T-helper 9 cell (primary cell): ENCODE results near the gene SYK.

Experiments
- DNase-seq: peaks from one replicate; pipeline ENCODE4 v3.0.0-alpha.2; 2020

The SYK gene

DNA sequence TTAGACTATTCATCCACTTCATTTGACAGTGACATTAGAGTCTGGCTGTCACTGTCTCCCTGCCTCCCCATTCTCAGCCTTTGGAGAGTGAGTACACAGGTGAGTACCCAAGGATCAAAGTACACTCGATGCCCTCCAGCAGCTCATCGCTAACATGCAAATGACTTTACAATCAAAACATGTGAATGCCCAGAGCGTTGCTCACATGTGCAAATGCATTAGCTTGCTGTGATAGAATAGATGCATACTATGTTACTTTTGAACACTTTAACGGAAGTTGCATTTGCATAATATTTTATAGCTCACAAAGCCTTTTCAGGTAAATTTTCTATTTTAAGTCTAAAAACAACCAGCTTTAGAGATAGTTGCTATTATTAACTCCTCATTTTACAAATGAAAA is 107.6 kb downstream of the SYK start:
- no peak for DNase-seq

GRCh38 chr9:90909747-90910283 is 108.2 kb downstream of the SYK start:
- no peak for DNase-seq

GRCh38 chr9:90914196-90914595 is 112.6 kb downstream of the SYK start:
- no peak for DNase-seq

GRCh38 chr9:90914868-90915483 is 113.4 kb downstream of the SYK start:
- DNase-seq, result peak; percentile 57

GRCh38 chr9:90915693-90916092 is 114.1 kb downstream of the SYK start:
- DNase-seq, result no peak

DNA sequence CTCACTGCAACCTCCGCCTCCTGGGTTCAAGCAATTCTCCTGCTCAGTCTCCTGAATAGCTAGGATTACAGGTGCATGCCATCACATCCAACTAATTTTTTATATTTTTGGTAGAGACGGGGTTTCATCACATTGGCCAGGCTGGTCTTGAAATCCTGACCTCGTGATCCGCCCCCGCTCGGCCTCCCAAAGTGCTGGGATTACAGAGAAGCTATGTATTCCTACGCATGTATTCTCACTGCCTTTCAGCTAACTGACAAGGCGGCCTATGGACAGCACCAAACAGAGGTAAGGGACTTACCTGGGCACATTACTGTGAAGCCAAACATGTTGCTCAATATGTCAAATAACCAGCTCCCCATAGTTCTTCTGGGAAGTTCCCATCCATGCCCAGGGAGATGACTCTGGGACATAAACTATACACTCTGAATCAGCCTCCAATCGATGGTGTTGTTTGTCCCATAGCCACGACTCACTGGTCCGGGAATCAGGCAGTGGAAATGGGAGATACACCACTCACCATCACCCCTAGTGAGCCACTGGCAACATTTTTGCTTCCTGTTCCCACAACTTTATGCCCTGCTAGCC is 114.6 kb downstream of the SYK start:
- no peak for DNase-seq

DNA sequence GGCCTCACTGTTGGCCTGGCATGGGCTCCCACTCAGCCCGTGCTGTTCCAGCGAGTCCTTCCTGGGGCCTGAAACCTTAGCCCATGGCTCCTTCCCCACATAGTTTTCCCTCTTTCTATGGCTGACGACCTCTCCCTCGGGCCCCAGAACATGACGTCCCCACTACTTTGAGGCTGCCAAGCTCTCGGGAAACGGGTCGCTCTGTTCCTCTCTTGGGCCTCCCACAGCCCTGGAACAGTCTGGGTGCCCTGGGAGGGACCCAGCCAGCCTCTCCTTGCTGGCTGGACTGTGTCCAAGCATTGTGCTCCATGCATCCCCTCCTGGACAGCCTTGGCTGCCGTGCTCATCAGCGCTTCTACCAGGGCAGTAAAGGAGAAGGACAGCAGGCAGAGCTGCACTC is 118.3 kb downstream of the SYK start:
- DNase-seq, result no peak

DNA sequence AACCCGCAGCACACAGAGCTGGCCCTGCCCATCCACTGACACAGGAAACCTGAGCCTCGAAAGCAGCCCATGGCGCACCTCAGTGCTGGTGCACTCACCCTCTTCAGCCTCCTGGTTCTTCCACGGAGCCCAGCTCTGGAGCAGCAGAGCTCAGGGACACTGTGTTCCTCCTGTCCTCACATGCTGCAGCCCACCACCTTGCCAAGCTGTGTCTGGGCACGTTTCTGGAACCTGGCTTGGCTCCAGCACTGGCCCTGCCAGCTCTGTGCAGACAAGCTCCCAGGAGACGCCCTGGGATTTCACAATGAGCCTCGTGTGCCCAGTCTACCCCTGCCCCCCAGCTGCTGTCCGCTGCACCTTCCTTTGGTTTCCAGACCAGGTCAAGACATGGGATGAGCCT is 119.5 kb downstream of the SYK start:
- DNase-seq, result no peak

DNA sequence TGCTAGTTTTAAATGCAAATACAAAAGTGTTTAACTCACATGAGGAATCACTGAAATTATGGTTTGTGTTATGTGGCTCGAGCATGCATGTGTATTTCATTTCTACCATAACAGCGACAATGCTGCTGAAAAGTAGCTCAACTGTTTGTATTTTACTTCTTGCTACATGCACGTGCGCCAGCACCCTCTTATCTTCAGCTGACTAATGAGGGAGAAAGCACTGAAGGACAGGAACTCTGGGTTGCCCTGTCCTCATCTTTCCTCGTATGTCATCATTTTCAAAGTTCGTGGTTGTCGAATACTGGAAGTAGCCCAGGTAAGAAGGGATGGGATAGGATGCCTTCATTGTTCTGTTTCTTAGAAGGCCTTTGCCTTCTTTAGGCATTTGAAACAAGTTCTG is 120.3 kb downstream of the SYK start:
- DNase-seq, result no peak

DNA sequence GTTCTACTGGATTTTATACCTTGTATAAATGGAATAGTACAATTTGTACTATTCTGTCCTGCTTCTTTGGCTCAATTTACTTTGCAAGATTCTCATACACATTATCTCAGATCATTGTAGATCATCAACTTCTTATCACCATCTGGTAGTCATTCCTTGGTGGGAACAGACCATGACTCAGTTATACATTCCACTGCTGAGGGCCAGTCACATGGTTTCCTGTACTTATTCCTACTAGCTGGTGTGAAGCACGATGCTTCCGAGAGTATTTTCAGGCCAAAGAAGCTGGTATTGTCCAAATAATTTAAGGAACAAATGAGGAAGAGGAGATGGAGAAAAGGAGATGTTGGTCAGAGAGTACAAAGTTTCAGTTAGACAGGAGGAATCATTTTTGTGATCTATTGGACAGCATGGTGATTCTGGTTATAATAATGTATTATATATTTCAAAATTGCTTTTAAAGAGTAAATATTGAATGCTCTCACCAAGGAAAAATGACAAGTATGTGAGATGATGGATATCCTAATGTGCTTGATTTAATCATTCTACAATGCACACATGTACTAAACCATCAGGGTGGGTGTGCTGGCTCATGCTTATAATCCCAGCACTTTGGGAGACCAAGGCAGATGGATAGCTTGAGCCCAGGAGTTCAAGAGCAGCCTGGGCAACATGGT is 124.1 kb downstream of the SYK start:
- DNase-seq, result no peak

DNA sequence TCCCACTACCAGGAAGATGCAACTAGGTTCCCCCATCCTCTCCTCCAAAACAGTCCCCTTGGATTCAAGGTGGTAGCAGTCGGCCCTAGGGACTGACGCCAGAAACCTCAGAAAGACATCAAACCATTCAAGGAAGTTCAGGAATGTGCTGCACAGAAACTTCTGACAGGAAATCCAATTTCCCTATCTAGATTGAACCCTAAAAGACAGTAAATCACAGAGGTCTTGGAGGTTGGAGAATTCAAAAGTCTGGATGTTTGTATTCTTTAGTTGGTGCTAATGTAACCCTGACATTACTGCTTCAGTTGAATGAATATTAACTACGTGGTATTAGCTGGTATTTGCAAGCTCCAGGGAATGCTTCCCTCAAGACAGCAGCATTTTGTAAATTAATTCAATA is 125.3 kb downstream of the SYK start:
- DNase-seq, result no peak

DNA sequence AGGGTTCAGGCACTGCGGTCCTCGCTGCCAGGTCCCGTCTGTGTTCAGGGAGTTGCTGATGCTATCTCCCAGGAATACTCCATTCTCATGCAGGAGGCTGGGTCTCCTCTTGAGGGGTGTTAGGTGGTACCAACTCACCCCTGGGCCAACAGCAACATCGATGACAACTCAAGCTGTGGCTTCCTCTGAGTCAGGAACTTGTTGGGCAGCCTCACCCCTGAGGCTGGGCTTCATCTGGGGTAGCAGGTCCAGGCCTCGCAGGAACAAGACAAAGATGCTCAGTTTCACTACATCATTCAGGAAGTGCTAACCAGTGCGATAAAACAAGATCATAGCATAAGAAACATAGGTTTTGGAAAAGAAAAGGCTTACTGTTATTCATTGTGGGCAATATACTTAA is 125.9 kb downstream of the SYK start:
- no peak for DNase-seq

DNA sequence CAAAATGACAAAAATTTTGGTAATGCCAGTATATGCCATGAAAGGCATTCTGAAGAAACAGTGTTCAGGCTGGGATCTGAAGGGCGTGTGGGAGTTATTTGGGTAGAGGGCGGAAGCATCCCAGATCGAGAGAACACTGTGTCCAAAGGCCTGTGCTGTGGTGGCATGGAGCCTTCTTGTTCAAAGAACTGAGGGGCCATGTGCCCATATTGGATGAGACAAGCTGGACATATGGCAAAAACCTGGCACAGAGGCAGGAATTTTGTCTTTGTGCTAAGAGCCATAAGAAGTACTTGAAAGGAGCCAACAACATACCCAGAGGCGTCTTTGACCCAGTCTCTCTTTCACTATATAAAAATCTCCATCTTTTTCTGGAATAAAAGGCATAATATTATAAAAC is 128.0 kb downstream of the SYK start:
- no peak for DNase-seq

DNA sequence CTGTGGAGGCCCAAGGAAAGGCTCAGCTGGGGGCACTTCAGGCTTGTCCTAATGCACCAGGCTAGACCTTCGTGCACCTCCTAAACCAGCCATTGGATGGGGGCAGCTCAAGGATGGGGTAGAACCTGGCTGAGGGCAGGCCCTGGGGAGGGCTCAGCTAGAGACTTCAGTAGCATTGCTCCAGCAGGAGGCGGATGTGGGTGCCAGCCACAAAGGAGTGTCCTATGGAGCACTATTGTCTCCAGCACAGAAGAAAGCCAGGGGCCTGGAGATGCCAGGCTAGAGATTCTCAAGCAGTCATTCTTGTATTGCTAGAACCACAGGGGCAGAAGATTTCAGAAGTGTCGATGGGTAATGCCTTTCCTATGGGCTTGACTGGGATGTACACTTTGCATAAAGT is 131.8 kb downstream of the SYK start:
- no peak for DNase-seq

DNA sequence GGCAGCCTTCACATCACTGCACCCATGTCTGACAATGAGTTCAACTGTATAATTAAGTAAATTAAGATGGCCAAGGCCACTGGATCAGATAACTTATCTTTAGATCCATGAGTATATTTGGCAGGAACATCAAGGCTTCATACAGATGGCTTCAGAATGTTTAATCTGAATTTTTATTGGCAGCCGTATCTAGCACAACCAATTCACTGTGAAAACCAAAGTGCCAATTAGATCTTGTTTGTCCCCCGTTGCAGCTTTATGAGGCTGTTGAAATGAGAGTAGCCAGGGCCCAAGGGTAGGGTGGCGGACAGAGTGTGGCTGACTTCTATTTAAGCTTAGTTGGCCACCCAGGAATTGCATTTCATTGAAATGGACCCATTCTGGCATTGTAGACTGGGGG is 137.7 kb downstream of the SYK start:
- DNase-seq, result no peak

DNA sequence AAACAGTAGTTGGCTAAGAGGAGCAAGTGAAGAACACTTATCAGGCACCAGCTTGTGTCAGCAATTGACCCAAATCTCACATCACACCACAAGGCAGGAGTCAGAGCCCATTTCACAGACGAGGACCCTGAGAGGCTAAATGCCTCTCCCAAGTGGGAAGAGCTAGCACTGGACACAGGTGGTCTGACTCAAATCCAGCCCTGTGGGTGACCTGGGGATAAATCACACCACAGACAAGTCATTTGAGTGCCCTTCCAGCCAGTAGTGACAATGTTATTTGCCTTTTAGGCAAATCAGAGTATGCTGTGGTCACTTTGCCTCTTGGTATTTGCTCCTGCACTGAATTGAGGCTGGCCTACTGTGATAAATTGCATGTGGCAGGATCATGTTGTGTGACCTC is 138.7 kb downstream of the SYK start:
- DNase-seq, result no peak

DNA sequence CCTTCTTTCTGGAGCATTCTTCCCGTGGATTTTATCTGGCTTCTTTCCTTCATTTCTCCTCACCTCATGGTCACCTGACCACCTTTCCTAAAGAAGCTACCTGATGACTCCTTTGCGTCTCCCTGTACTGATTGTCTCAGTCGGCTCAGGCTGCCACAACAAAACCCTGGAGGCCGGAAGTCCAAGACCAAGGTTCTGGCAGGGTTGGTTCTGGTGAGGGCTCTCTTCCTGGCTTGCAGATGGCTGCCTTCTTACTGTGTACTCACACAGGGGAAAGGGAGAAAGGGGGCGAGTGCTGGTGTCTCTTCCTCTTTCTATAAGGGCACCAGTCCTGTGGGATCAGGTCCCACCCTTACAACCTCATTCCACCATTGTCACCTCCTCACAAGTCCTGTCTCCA is 140.0 kb downstream of the SYK start:
- DNase-seq, result no peak

DNA sequence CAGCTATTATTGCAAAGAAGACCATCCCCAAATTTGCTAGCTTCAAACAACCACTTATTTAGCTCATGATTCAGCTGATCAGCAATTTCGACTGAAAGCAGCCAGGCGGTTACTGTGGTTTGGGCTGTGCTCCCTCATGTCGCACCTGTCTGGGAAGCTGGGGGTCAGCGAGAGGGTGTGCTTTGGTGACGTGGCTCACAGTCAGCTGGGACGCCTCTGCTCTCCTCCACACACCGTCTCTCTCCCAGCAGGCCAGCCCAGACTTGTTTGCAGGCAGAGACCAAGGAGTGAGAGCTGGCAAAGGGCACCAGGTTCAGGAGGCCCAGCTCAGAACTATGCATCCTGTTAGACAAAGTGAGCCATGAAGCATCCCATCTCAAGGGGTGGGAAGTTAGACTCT is 140.9 kb downstream of the SYK start:
- no peak for DNase-seq

DNA sequence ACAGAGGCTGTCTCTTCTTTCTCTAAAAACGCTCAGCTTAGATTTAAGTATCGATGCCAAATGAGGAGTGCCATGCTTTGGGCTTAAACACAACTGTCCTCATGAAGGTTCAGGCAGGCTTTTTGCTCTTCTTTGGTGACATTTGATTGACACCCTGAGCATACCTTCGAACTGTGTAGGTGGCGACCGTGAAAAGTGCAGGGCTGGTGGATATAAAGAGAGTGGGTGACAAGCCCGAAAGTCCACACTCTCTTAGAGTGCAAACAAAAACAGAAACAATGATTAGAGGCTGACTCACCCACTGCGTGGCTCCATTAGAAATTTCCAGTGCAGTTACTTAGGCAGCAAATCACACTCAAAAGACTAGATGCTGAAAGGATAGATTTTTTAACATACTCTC is 141.7 kb downstream of the SYK start:
- DNase-seq, result no peak

DNA sequence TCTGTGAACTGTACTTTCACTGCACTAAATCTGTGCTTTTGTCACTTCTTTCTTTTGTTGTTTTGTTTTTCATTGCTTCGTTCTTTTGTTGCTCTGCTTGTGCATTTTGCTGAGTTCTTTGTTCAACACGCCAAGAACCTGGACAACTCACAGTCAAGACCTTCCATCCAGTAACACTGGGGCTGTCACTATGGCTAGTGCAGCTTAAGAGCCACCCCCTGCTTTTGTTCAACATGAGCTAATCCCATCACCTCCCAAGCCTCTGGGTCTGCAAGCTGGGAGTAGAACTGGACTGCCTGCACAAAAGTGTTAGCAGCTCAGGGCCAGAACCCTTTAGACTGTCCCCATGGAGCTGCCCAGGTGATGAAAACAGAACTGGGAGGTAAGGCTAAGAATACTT is 143.7 kb downstream of the SYK start:
- no peak for DNase-seq

DNA sequence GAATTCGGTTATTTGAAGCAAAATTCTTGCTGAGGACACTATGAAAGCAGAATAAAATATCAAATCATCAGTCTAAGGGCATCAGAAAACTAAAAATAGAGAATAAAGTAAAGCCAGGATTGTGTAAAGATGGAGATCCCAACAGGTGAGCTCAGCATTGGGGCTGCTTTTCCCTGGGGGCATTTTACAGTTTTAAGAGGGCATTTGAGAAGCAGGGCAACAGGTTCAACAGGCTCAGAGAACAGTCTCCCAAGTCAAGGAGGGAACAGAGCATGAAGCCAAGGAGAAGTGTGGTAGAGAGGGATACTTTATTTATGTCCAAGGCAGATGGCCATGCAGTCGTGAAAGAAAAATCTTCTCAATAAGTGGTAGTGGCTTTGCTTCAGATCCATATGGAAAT is 145.4 kb downstream of the SYK start:
- no peak for DNase-seq
